Stimulated activated CD4-positive, alpha-beta T cell treated with anti-CD3 and anti-CD28 coated beads, Interleukin-1b, Interleukin-23, amount 100 ng/mL, for 1 hour (primary cell): ENCODE results near the gene FAM236D.
"Not testable (repeated sequence)": the region's sequence is repeated elsewhere in the genome, so short reads cannot be mapped to it uniquely, and the experiment has no call there.

Source experiments
- DNase-seq, 2 donors: peaks; one replicate each; pipeline ENCODE4 v3.0.0-alpha.2; 2020; ENCODE audit warnings: low read depth in 2 of 2

Gene FAM236D

DNA sequence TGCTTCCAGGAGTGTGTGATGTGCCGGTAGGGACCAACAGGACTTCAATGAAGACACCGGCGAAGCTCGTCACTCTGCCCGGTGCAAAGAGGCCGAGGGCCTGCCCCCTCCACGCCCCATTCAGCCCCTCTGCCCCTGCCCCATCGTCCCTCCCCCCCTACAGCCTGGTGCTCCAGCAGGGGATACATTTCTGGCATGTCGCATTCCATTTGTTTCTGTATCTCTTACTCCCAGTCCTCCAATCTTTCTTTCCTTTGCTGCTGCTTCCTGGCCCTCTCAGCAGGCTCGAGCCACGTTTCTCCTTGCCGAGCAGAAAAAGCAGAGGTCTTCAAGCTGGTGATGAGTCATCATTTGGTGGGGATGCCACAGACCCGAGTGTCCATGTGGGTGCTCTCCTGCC is at the start of gene FAM236D:
TSS of gene FAM236D (minus strand) at position 101 of the 400 bp plus-strand sequence. CDS start at position 1, 100 bp downstream.
- not testable (repeated sequence) for DNase-seq

DNA sequence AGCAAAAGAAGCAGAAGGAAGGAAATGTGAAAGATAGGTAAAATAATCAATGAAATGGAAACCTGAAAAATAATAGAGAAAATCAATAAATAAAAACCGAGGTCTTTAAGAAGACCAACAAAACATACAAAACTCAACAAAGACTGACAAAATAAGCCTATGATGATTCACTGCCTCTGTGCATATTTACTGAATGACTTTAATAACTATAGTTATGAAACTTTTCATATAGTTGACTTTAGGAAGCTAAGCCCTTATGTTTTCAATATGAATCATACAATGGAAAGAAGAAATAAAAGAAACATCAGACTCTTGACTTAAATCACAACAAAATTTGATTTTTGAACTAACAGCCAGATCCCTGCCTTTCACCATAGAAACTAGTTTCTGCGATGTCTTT is 29.5 kb upstream of the FAM236D start:
- DNase-seq = not testable (repeated sequence)

DNA sequence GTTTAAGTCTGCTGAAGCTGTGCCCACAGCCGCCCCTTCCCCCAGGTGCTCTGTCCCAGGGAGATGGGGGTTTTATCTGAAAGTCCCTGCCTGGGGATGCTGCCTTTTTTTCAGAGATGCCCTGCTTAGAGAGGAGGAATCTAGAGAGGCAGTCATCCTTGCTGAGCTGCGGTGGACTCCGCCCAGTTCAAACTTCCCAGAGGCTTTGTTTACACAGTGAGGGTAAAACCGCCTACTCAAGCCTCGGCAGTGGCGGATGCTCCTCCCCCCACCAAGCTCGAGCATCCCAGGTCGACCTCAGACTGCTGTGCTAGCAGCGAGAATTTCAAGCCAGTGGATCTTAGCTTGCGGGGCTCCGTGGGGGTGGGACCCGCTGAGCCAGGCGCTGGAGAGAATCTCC is 22.7 kb upstream of the FAM236D start:
- DNase-seq = not testable (repeated sequence)

DNA sequence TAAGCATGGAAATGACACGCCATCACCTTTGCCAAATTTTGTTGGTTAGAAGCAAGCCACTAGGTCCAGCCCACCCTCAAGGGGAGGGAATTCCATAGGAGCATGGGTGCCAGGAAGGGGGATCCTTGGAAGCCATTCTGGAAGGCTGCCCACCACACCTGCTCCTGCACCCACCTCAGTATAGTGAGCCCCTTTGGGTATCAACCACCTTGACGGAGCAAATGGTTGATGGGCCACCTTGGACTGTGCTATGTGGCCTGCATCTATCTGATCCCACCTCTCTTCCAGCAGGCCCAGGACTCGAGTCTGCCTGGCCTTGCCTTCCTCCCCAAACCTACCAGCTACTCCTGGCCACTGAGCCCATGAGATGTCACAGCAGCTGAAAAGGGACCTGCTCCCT is 17.6 kb downstream of the FAM236D start:
- not testable (repeated sequence) for DNase-seq

DNA sequence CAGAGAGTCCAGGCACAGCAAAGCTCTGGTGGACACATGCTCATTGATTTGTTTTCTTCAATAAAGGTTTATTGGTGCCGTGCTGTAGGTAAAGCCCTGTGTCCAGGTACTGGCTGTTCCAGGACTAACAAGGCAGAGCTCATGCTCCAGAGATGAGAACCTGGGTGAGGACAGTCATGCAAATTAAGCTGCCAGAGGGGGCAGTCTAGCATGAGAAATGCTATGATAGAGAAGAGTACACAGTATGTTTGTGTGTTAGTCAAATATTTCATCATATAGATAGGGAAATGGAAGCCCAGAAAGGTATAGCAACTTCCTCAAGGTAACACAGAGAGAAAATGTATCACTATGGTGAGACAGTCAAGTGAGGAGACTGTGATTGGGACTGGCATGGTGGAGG is 19.9 kb downstream of the FAM236D start:
- not testable (repeated sequence) for DNase-seq

DNA sequence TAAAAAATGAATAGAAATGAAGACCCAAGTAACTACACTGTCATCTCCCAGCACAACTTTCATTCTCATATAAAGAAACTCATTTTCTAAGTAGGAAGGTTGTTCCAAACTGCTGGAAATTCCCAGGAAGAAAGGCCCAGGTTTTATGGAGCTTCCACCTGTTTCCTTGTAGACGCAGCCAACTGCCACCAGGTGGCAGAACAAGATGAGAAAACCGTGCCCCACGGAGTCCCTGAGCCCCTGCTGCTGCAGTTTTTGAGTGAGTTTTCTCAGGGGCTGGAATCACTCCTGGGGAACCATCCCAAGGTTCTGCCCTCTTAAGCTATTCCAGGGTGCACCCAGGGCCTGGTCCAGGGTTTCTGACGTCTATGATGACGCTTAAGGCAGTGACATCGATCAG is 24.0 kb downstream of the FAM236D start:
- not testable (repeated sequence) for DNase-seq

DNA sequence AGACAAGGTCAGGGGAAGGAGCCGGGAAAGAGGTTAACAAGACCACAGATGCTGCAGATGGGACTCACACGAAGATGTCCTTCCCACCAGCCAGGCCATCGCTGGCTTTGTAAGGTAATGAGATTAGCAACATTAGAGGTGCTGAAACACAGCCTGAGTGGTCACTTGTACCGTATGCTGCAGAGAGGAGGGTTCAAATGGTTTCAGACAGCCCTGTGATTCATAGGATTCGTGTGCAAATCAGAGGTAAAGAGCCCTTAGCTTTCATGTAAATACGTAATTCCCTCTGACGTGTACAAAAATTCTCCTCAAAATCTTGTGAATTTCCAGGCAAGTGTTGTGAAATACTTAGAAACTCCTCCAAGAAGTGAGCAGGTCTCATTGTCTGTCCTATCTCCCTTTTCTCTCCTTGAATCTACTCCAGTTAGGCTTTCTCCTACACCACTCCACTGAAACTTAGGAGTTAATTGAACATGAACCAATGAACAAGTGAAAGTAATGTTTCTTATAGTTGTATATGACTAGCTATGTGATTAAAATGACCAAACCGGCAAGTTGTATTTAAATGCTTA is 24.6 kb downstream of the FAM236D start:
- not testable (repeated sequence) for DNase-seq

GRCh38 chrX:72782560-72782959 is 25.4 kb downstream of the FAM236D start, which contains the start of gene FAM236B:
TSS of gene FAM236B (minus strand) at chrX:72782660. CDS start at chrX:72782560, 100 bp downstream.
- DNase-seq = not testable (repeated sequence)

- DNase-seq = not testable (repeated sequence)
These were observed 29.9 kb downstream of the FAM236D start for GRCh38 chrX:72778146-72778545.

- not testable (repeated sequence) for DNase-seq
These were observed 30.6 kb downstream of the FAM236D start for GRCh38 chrX:72777467-72777790.

GRCh38 chrX:72776653-72777466 is 31.1 kb downstream of the FAM236D start, which contains the start of gene DMRTC1B:
TSS of gene DMRTC1B (plus strand) at chrX:72776890. CDS start at chrX:72845136, 68,246 bp downstream.
- DNase-seq = not testable (repeated sequence)

DNA sequence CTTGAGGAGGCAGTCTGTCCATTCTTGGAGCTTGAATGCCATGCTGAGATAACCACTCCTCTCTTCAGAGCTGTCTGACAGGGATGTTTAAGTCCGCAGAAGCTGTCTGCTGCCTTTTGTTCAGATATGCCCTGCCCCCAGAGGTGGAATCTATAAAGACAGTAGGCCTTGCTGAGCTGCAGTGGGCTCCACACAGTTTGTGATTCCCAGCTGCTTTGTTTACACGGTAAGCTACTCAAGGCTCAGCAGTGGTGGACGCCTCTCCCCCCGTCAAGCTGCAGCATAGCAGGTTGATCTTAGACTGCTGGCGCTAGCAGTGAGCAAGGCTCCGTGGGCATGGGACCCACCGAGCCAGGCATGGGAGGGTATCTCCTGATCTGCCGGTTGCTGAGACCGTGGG is 47.6 kb downstream of the FAM236D start:
- not testable (repeated sequence) for DNase-seq
